HPDE6-E6E7 (cell line): ENCODE data around the gene RSPO3.

Experiments used
- DNase-seq: peaks from one replicate; pipeline ENCODE4 v3.0.0; 2011; ENCODE audit warnings: missing footprints; ENCODE audit errors: extremely low spot score

Gene RSPO3

DNA sequence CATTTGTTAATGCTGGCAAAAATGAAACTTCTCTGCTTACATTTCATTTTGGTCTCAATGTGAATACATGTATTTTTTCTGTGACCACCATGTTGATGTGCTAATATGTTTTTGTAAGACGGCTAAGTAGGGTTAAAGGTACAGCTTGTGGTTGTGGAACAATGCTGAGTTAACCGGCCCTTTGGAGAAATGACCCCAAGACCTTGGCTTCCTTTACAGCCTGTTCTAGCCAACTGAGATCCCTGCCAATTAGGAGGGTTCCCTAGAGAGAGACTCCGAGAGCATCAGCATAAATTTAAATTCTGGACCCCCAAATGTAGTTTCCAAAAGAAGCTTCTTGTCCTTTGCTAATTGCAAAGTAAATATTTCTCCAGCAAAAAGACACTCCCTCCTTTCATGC is 44.4 kb downstream of the RSPO3 start:
- DNase-seq = no peak

- DNase-seq = no peak
These were observed 45.6 kb downstream of the RSPO3 start for GRCh38 chr6:127164036-127164435.

GRCh38 chr6:127164565-127164964 is 46.1 kb downstream of the RSPO3 start:
- DNase-seq = no peak

GRCh38 chr6:127173156-127173940 is 54.9 kb downstream of the RSPO3 start:
- DNase-seq = no peak

GRCh38 chr6:127176146-127176545 is 57.7 kb downstream of the RSPO3 start:
- DNase-seq = no peak

GRCh38 chr6:127177030-127177922 is 58.8 kb downstream of the RSPO3 start:
- DNase-seq = no peak

GRCh38 chr6:127177923-127178231 is 59.4 kb downstream of the RSPO3 start:
- no peak for DNase-seq

DNA sequence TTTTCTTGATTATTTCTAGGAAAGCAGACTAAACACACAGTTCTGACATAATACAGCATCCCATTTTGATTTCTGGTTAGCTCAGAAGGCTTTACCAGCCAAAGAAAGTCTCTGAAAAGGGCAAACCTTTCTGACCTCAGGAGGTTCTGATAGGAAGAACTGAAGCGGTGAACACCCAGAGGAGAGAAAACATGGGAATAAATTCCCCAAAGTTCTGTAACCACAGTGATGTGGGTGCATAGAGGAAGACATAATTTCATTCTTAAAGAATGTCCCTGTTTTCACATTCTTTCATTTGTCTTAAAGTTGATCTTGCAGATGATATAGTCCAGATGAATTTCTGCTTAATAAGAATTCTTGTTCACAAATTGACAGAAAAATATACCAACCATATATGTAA is 60.3 kb downstream of the RSPO3 start:
- DNase-seq = no peak

- DNase-seq = no peak
These were observed 62.0 kb downstream of the RSPO3 start for GRCh38 chr6:127180426-127180825.

DNA sequence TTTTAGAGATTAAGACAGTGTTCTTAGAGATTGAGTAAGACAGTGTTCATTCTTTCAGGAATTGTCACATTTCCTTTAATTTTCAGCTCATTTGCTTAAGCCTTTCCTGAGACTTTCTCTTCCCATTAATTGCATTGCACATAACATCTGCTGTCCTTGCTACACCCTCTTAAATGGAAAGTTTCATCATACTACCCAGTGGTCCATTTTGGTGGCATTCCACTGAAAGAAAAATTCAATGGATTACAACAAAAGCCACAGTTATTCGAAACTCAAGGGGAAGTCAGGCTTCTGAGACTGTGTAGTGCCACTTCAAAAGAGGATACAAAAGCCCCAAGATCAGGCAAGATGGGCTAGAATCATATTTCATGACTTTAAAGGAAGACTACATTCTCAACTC is 64.0 kb downstream of the RSPO3 start:
- DNase-seq = no peak

DNA sequence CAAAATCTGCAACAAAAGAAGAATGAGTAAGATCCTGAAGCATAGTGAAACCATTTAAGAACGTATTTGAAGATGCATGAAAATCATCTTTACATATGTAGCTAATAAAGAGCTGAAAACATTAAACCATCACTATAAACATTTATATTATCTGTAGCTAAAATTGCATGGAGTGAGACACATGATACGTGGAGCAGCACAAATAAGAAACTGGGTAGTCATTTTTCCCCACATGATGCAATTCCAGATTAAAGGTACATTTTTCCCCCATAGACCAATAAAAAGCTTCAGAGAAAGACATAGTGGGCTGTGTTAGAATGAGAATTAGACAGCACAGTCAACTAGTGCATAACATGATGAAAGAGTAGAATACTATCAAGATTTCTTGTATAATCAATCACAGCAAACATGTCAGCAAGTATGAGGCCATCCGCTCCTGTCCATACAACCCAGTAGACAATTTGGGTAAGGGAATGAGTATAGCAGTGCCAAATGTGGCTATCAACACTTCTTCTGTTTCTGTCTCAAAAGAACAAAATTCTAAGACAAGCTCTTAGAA is 67.0 kb downstream of the RSPO3 start:
- no peak for DNase-seq

DNA sequence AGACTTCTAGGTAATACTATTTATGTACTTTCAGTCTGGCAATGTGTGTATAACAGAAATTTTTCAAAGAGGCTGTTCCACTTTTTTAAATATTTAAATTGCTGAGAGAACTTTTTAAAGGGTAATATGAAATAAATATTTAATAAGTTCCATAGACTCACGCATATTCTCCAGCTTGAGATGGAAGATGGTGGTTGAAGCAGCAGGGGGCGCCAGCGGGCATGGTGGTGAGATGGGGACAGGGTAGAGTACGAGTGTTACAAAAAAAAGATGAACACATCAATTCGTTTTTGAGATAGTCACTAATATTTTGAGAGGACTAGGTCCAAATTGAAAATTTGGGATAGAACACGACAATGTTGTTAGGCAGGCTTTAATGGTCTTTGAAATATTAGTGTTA is 68.4 kb downstream of the RSPO3 start:
- no peak for DNase-seq

DNA sequence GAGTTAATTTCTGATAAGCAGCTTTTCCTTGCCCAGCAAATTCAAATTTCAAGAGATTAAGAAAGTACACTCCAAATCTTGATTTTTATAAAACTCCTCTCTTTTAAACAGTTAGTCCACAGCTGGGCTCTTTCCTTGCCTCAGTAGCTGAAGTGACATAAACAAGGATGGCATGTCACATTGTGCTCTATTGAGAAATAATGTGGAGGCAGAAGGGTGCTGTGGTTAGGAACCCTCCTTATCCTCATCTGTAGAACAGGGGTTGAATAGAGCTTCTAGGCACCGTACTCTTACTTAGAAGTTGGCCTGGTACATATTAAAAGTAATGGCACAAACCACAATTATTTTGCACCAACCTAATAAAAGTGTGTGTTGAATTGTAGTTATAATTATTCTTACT is 70.3 kb downstream of the RSPO3 start:
- no peak for DNase-seq

DNA sequence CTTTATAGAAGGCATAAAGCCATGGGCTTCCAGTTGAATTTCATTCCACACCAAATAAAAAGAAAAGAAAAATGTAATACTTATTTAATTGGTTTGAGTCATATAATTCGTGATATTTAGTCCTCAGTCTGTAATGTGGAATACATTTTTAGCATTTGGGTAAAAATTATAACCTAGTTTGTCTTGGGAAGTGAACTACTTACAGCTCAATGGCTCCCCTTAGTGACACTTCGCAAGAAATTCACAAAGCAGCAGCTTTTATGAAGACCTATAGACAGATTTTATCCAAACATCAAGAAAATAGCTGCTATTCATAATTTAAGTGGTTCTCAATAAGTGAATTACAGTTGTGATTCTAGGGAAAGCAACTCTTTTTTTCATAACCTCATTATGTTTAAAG is 72.1 kb downstream of the RSPO3 start:
- no peak for DNase-seq

DNA sequence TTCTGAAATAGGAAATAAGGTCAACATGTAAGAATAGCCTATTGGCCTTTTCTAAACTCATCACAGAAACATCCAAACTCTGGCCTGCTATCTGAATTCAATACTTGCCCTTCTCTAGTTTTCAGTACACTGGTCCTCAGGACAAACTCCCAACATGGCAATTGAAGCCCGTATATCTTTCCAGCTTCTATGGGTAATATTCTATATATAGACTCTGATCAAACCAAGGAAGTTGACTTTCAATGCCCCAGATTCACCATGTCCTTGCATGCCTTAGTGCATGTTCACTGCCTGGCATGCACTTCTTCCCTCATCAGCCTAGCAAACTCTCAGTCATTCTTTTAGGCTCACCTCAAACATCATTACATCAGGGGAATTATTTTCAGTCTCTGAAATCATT is 73.2 kb downstream of the RSPO3 start:
- DNase-seq = no peak

DNA sequence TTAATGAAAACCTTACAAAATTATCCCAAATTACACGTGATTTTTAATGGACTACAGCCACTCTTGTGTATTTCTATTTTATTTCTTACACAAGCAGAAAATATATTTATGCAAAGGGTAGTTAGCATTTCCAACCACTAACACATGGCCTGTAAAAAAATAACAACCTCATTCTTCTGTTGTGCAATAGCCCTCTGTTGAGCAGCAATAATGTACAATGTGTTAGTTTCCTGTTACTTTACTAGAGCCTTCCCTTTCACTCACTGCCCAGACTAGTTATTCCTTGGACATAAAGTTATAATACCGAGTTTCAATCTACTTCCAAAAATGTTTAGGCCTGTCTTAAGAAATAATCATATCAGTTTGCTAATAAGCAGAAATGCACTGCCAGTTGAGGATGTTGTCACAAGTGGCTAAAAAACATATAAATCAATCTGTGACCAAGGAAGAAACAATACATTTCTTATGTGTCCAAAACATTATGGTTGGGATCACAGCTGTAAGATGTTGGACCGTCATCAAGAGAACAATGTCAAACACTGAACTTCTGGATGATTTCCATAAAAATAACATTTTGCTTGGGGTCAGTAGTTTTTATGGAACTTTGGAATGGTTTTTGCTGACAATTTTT is 74.6 kb downstream of the RSPO3 start:
- no peak for DNase-seq

DNA sequence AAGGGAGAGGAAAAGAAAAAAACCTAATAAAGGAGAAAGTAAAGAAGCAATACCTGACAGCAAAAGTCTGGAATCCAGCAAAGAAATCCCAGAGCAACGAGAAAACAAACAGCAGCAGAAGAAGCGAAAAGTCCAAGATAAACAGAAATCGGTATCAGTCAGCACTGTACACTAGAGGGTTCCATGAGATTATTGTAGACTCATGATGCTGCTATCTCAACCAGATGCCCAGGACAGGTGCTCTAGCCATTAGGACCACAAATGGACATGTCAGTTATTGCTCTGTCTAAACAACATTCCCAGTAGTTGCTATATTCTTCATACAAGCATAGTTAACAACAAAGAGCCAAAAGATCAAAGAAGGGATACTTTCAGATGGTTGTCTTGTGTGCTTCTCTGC is 77.4 kb downstream of the RSPO3 start:
- no peak for DNase-seq

DNA sequence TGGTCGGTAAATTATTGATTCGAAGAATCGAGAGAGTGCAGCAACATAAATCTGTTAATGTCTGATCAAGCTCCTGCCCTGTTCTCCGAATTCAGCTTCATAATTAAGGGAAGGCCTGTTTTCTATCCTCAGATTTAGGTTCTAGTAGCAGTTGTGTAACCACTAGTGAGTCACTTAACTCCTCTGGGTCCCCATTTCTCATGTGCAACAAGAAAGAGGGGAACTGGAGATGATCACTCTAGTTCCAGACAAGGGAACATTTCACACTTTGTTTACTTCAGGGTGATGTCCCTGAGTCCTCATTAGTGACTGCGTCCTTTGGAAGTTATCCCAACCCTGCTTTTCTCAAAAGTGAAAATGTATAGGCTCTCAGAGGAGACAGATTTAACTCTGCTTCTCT is 80.1 kb downstream of the RSPO3 start:
- no peak for DNase-seq

GRCh38 chr6:127199470-127199869 is 81.0 kb downstream of the RSPO3 start:
- DNase-seq = no peak

- no peak for DNase-seq
These were observed 81.6 kb downstream of the RSPO3 start for GRCh38 chr6:127200114-127200513.

DNA sequence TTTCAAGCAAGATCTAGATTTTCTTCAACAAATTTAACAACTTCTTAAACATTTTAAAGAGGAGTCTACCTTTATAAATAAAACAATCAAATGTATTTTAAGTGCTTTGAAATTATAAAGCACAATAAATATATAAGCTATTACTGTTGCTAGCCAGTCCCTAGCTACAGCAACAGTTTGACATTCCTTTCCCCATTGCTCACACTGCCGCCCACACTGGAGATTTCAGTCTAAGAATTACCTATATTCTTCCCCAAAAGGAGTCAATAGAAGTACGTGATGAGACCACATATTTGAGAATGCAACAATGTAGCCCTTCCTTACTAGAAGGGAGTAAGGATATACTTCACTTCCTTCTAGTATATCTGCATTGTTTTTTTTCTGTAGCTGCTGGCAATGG is 82.8 kb downstream of the RSPO3 start:
- DNase-seq = peak; percentile 6

DNA sequence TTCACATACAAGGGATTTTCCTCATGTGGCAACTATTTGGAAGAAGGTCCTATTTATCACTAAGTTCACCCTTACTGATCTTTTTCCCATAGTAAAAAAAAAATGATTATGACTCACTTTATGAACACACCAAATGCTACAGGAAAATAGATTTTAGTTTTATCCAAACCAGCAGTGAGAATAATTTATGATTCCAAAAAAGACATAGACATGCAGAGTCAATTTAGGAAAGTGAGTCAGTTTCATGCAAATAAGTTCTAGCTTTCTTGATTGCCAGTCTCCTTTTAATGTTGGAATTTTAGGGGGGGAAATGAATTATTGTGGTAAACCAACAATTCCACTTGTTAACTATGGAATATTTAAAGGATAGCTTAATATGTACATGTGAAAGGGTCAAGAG is 84.2 kb downstream of the RSPO3 start:
- no peak for DNase-seq

- DNase-seq = no peak
These were observed 85.8 kb downstream of the RSPO3 start for GRCh38 chr6:127204281-127204680.
